Measurements from ENCODE around the gene THAP5. TPM values are rescaled to one million over a fixed set of nuclear protein-coding genes. Genes with fewer than 3 reads are reported as not detected.

Gene THAP5
- total RNA-seq, 1 experiment from 2014 or later: 18.3 TPM

DNA sequence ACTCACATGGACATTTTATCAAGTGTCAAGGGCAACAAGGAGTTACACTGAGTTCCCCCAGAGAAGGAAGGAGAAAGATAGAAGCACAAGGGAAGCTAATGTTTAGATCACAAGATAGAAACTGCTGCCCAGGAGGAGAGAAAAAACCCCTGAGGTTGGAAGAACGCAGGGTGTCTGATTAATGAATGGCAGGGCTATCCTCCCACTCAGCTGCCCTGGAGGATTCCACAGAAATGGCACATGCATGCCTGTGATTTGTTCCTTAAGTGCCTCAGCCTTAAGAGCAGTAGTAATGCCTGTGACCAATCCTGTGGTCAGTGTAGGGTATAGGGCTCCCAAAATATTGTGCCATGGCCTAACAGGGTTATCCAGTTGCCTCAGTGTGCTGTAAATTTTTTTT lies 20.4 kb upstream of the THAP5 start:
- CTCF ChIA-PET: no interaction called here
- Mint-ChIP-seq H3K27me3 (ENCODE audit: unreplicated experiment) (peaks cover 14% of the 10 kb centered on the region), H3K36me3 (ENCODE audit: insufficient read depth, unreplicated experiment) (no peaks in the 10 kb centered on the region), H3K4me1 (ENCODE audit: low read depth, unreplicated experiment) (no peaks in the 10 kb centered on the region), H3K9me3 (ENCODE audit: low read depth, unreplicated experiment) (no peaks in the 10 kb centered on the region), H3K27ac (ENCODE audit: unreplicated experiment) (no peak overlapping the region), H3K4me3 (ENCODE audit: low read depth, unreplicated experiment) (no peak overlapping the region)
- DNase-seq: no peak
- BruUV-seq (replicated peaks): no TSS peak
- intact Hi-C loops (cut with micrococcal nuclease; ENCODE audit: unreplicated experiment): no loop called here
- TF ChIP-seq, protein P1, sequence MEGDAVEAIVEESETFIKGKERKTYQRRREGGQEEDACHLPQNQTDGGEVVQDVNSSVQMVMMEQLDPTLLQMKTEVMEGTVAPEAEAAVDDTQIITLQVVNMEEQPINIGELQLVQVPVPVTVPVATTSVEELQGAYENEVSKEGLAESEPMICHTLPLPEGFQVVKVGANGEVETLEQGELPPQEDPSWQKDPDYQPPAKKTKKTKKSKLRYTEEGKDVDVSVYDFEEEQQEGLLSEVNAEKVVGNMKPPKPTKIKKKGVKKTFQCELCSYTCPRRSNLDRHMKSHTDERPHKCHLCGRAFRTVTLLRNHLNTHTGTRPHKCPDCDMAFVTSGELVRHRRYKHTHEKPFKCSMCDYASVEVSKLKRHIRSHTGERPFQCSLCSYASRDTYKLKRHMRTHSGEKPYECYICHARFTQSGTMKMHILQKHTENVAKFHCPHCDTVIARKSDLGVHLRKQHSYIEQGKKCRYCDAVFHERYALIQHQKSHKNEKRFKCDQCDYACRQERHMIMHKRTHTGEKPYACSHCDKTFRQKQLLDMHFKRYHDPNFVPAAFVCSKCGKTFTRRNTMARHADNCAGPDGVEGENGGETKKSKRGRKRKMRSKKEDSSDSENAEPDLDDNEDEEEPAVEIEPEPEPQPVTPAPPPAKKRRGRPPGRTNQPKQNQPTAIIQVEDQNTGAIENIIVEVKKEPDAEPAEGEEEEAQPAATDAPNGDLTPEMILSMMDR (IDR thresholded peaks at IDR 0.05; ENCODE audit: unreplicated experiment): no peak

DNA sequence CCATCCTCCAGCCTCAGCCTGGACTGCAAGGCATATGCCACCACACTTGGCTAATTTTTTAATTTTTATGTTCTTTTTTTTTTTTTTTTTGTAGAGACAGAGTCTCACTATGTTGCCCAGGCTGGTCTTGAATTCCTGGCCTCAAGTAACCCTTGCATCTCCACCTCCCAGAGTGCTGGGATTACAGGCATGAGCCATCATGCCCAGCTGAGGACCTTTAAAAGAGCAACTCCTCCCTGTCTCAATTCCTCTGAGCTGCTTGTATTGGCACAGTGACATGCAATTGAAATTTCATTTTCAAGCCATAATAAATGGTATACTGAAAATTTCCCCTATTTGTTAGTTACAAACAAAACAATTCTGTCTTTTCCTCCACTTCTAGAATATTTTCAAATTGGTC lies 19.7 kb upstream of the THAP5 start:
- peaks cover 14% of the 10 kb centered on the region for H3K27me3 Mint-ChIP-seq (ENCODE audit: unreplicated experiment)
- no peaks in the 10 kb centered on the region for H3K9me3 Mint-ChIP-seq (ENCODE audit: low read depth, unreplicated experiment)
- TF ChIP-seq, protein P1 (IDR thresholded peaks at IDR 0.05; ENCODE audit: unreplicated experiment): no peak
- no peaks in the 10 kb centered on the region for H3K36me3 Mint-ChIP-seq (ENCODE audit: insufficient read depth, unreplicated experiment)
- H3K4me1 Mint-ChIP-seq (ENCODE audit: low read depth, unreplicated experiment): no peaks in the 10 kb centered on the region
- DNase-seq: no peak
- H3K27ac Mint-ChIP-seq (ENCODE audit: unreplicated experiment): no peak overlapping the region
- no peak overlapping the region for H3K4me3 Mint-ChIP-seq (ENCODE audit: low read depth, unreplicated experiment)
- BruUV-seq (replicated peaks): no TSS peak
- CTCF ChIA-PET: no interaction called here
- intact Hi-C loops (cut with micrococcal nuclease; ENCODE audit: unreplicated experiment): no loop called here

- CTCF ChIA-PET: no interaction called here
- Mint-ChIP-seq H3K4me1 (ENCODE audit: low read depth, unreplicated experiment) (peaks cover 14% of the 10 kb centered on the region), H3K4me3 (ENCODE audit: low read depth, unreplicated experiment) (no peak overlapping the region), H3K27me3 (ENCODE audit: unreplicated experiment) (peaks cover 14% of the 10 kb centered on the region), H3K9me3 (ENCODE audit: low read depth, unreplicated experiment) (no peaks in the 10 kb centered on the region), H3K27ac (ENCODE audit: unreplicated experiment) (no peak overlapping the region), H3K36me3 (ENCODE audit: insufficient read depth, unreplicated experiment) (no peaks in the 10 kb centered on the region)
- intact Hi-C loops (cut with micrococcal nuclease; ENCODE audit: unreplicated experiment): no loop called here
- TF ChIP-seq, protein P1 (IDR thresholded peaks at IDR 0.05; ENCODE audit: unreplicated experiment): no peak
- DNase-seq: no peak
- BruUV-seq (replicated peaks): no TSS peak
Measured at GRCh38 chr7:108586274-108586710, 16.8 kb upstream of the THAP5 start.

- CTCF ChIA-PET: no interaction called here
- Mint-ChIP-seq H3K9me3 (ENCODE audit: low read depth, unreplicated experiment) (no peaks in the 10 kb centered on the region), H3K4me1 (ENCODE audit: low read depth, unreplicated experiment) (peaks cover 16% of the 10 kb centered on the region), H3K27me3 (ENCODE audit: unreplicated experiment) (peaks cover 14% of the 10 kb centered on the region), H3K36me3 (ENCODE audit: insufficient read depth, unreplicated experiment) (no peaks in the 10 kb centered on the region), H3K27ac (ENCODE audit: unreplicated experiment) (no peak overlapping the region), H3K4me3 (ENCODE audit: low read depth, unreplicated experiment) (no peak overlapping the region)
- intact Hi-C loops (cut with micrococcal nuclease; ENCODE audit: unreplicated experiment): no loop called here
- no peak for DNase-seq
- no TSS peak for BruUV-seq (replicated peaks)
- TF ChIP-seq, protein P1 (IDR thresholded peaks at IDR 0.05; ENCODE audit: unreplicated experiment): no peak
Measured at GRCh38 chr7:108585843-108586242, 16.3 kb upstream of the THAP5 start.

Measured in Calu3 (cell line).